Activated CD8-positive, alpha-beta memory T cell treated with anti-CD3 and anti-CD28 coated beads, Interleukin-2, amount 50 U/mL, for 1 hour (primary cell): ENCODE results near the gene LCE1B.

Experiments
- DNase-seq: peaks from one replicate; pipeline ENCODE4 v3.0.0-alpha.2; 2020; ENCODE audit errors: extremely low read depth

The LCE1B gene

GRCh38 chr1:152811671-152812070 is at the start of gene LCE1B:
Gene LCE1B (plus strand): TSS chr1:152811971. CDS start chr1:152812447, 476 bp downstream.
- DNase-seq: no peak

GRCh38 chr1:152768847-152769533 is 42.8 kb upstream of the LCE1B start:
- DNase-seq: no peak

GRCh38 chr1:152770411-152770810 is 41.4 kb upstream of the LCE1B start:
- no peak for DNase-seq

- no peak for DNase-seq
These were observed 36.9 kb upstream of the LCE1B start, which contains the start of gene LCE1F for GRCh38 chr1:152774875-152775274. Gene LCE1F (plus strand): TSS chr1:152775140. CDS start chr1:152776372, 1,232 bp downstream.

GRCh38 chr1:152776361-152776760 is 35.4 kb upstream of the LCE1B start:
- no peak for DNase-seq

GRCh38 chr1:152777510-152778137 is 34.1 kb upstream of the LCE1B start:
- DNase-seq: no peak

GRCh38 chr1:152783095-152783494 is 28.7 kb upstream of the LCE1B start:
- DNase-seq: no peak

GRCh38 chr1:152786077-152786476 is 25.7 kb upstream of the LCE1B start, which contains the start of gene LCE1E:
Gene LCE1E (plus strand): TSS chr1:152786257. CDS start chr1:152787300, 1,043 bp downstream.
- no peak for DNase-seq

GRCh38 chr1:152795686-152796085 is 16.1 kb upstream of the LCE1B start:
- no peak for DNase-seq

- no peak for DNase-seq
These were observed 15.3 kb upstream of the LCE1B start, which contains the start of gene LCE1D for GRCh38 chr1:152796421-152796820. Gene LCE1D (plus strand): TSS chr1:152796721. CDS start chr1:152797795, 1,074 bp downstream.

GRCh38 chr1:152801333-152801732 is 10.4 kb upstream of the LCE1B start:
- no peak for DNase-seq

- no peak for DNase-seq
These were observed 5.2 kb upstream of the LCE1B start, which contains the start of gene LCE1C for GRCh38 chr1:152806576-152806975. Gene LCE1C (minus strand): TSS chr1:152806651. CDS start chr1:152805478, 1,173 bp downstream.

- no peak for DNase-seq
These were observed 721 bp upstream of the LCE1B start for GRCh38 chr1:152811050-152811449.

- no peak for DNase-seq
These were observed 5.5 kb downstream of the LCE1B start for GRCh38 chr1:152817309-152817708.

GRCh38 chr1:152823294-152823693 is 11.5 kb downstream of the LCE1B start:
- DNase-seq: no peak

- no peak for DNase-seq
These were observed 13.2 kb downstream of the LCE1B start for GRCh38 chr1:152824964-152825363.

- DNase-seq: no peak
These were observed 15.4 kb downstream of the LCE1B start, which contains the start of gene LCE1A for GRCh38 chr1:152827173-152827572. Gene LCE1A (plus strand): TSS chr1:152827473. CDS start chr1:152827473, 0 bp downstream.

- no peak for DNase-seq
These were observed 25.1 kb downstream of the LCE1B start for GRCh38 chr1:152836870-152837269.

GRCh38 chr1:152842556-152842955 is 30.8 kb downstream of the LCE1B start, which contains the start of gene LCE6A:
Gene LCE6A (plus strand): TSS chr1:152842856. CDS start chr1:152843521, 665 bp downstream.
- no peak for DNase-seq

GRCh38 chr1:152855661-152856060 is 43.9 kb downstream of the LCE1B start:
- no peak for DNase-seq

- DNase-seq: no peak
These were observed 46.3 kb downstream of the LCE1B start for GRCh38 chr1:152858062-152858461.

- DNase-seq: no peak
These were observed 47.9 kb downstream of the LCE1B start, which contains the start of gene LCE7A for GRCh38 chr1:152859696-152860095. Gene LCE7A (plus strand): TSS chr1:152859996. CDS start chr1:152860698, 702 bp downstream.

- no peak for DNase-seq
These were observed 48.4 kb downstream of the LCE1B start for GRCh38 chr1:152860129-152860528.
